K562 (cell line): Measurements from ENCODE around the gene TMSB15C. TPM values are rescaled to one million over a fixed set of nuclear protein-coding genes. Genes with fewer than 3 reads are reported as not detected.
"Not testable (repeated sequence)": the region's sequence is repeated elsewhere in the genome, so short reads cannot be mapped to it uniquely, and the experiment has no call there.

Experiments used
- ATAC-seq: fragments of 200-7000 bp; cut with Tn5 transposase; 3 replicates; pipeline ENCODE4 v1.9.1; 2020; ENCODE audit warnings: moderate library complexity
- BruUV-seq: library from RNA; stranded (reverse); fragments of 400-500 nt; replicated peaks from 2 replicates; lab custom pipeline; 2021; lab: Mats Ljungman, UMichigan
- CTCF ChIA-PET: fragments of 300-600 bp; formaldehyde crosslinking; extraction: SDS; loops from one replicate; lab custom pipeline; 2021; ENCODE audit warnings: low intra/inter-chr PET ratio; lab: Yijun Ruan, JAX
- POLR2A ChIA-PET: fragments of 300-600, 350-650 bp; sonication (Branson Sonifier 250); formaldehyde crosslinking; extraction: SDS; loops from one replicate; lab custom pipeline; 2021; ENCODE audit warnings: antibody characterized with exemption, inconsistent platforms; lab: Yijun Ruan, JAX
- DNase-seq, 4 experiments: peaks; one replicate each; pipeline versions ENCODE4 v3.0.0 to v3.0.0-alpha.2; 2011 to 2018; ENCODE audit warnings: low spot score in 3 of 4, mixed read lengths in 3 of 4; ENCODE audit errors: extremely low read depth in 1 of 4
- FAIRE-seq: peaks from 2 replicates; lab custom pipeline; 2011; peaks lifted over from hg19 to GRCh38; lab: Jason Lieb, UNC
- H2AFZ ChIP-seq: 2 replicates; pipeline ENCODE4 v1.6.0; 2011; ENCODE audit warnings: low read depth, low read length, control low read depth, inconsistent platforms
- H3K27ac ChIP-seq: fragments of 200-600 bp; 3 replicates; pipeline ENCODE4 v1.8.0; 2011; ENCODE audit warnings: low read depth, mild to moderate bottlenecking, control low read depth, inconsistent platforms, low read length, moderate library complexity, mixed read lengths; ENCODE audit errors: extremely low read depth
- H3K27me3 ChIP-seq, 2 experiments: fragments of 300-600 bp in 1 of 2; 2 replicates in 1 of 2; 3 replicates in 1 of 2; pipeline versions ENCODE4 v1.6.0 to v1.8.0; 2011; ENCODE audit warnings: inconsistent platforms in 2 of 2, low read length in 2 of 2, mild to moderate bottlenecking in 1 of 2, mixed read lengths in 1 of 2, moderate library complexity in 1 of 2; ENCODE audit not compliant: control insufficient read depth in 2 of 2, insufficient read depth in 2 of 2
- H3K36me3 ChIP-seq: fragments of 300-600 bp; 3 replicates; pipeline ENCODE4 v1.8.0; 2011; ENCODE audit warnings: mild to moderate bottlenecking, low read length, inconsistent platforms; ENCODE audit not compliant: control insufficient read depth, insufficient read depth
- H3K4me1 ChIP-seq, 2 experiments: fragments of 200-600 bp in 1 of 2; replicated peaks in 1 of 2; 2 replicates in 1 of 2; 3 replicates in 1 of 2; pipeline versions ENCODE4 v1.5.1 to v1.8.0; 2011; ENCODE audit warnings: inconsistent platforms in 2 of 2, low read length in 2 of 2, mild to moderate bottlenecking in 1 of 2, mixed read lengths in 1 of 2, moderate library complexity in 1 of 2; ENCODE audit not compliant: control insufficient read depth in 2 of 2, insufficient read depth in 2 of 2
- H3K4me2 ChIP-seq: 2 replicates; pipeline ENCODE4 v1.6.1; 2011; ENCODE audit warnings: low read length, control low read depth, inconsistent platforms, mixed read lengths; ENCODE audit not compliant: insufficient read depth
- H3K4me3 ChIP-seq: fragments of 200-600 bp; sonication (generic), shearing (Covaris generic); 2 replicates; pipeline ENCODE4 v1.5.1; 2016; ENCODE audit warnings: control low read depth, inconsistent platforms
- H3K79me2 ChIP-seq: fragments of 200-600 bp; 3 replicates; pipeline ENCODE4 v1.8.0; 2011; ENCODE audit warnings: low read length, inconsistent platforms; ENCODE audit not compliant: control insufficient read depth, insufficient read depth
- H3K9ac ChIP-seq, 2 experiments: 2 replicates each; pipeline versions ENCODE4 v1.6.0 to v1.6.1; 2011; ENCODE audit warnings: low read depth in 2 of 2, low read length in 2 of 2, control low read depth in 1 of 2, inconsistent platforms in 1 of 2, mild to moderate bottlenecking in 1 of 2, mixed read lengths in 1 of 2; ENCODE audit not compliant: insufficient read depth in 1 of 2
- H3K9me1 ChIP-seq: one replicate; pipeline ENCODE4 v1.6.0; 2011; ENCODE audit warnings: inconsistent platforms, mild to moderate bottlenecking, low read length, moderate library complexity; ENCODE audit not compliant: control insufficient read depth, insufficient read depth
- H3K9me3 ChIP-seq: replicated peaks from 2 replicates; pipeline ENCODE4 v1.5.1; 2011; ENCODE audit warnings: low read depth, low read length, inconsistent platforms; ENCODE audit not compliant: control insufficient read depth, insufficient read depth
- H4K20me1 ChIP-seq: replicated peaks from 2 replicates; pipeline ENCODE4 v1.6.1; 2011; ENCODE audit warnings: low read length, inconsistent platforms, mixed read lengths; ENCODE audit not compliant: control insufficient read depth, insufficient read depth
- BCL6 ChIP-seq: fragments of 250-450 bp; sonication (Bioruptor Pico); IDR thresholded peaks from 2 replicates; pipeline ENCODE4 v1.4.0; 2020
- CREB1 ChIP-seq, 2 experiments: sonication (generic) in 1 of 2; formaldehyde crosslinking in 1 of 2; IDR thresholded peaks; 2 replicates each; pipeline versions ENCODE4 v1.6.1 to v1.8.0; 2012 to 2022; ENCODE audit warnings: inconsistent platforms in 1 of 2, mild to moderate bottlenecking in 1 of 2, missing genetic modification reagents in 1 of 2, moderate library complexity in 1 of 2
- ETV6 ChIP-seq, 3 experiments: fragments of 150-350 bp in 1 of 3; sonication (generic) in 1 of 3; formaldehyde crosslinking in 1 of 3; IDR thresholded peaks; 2 replicates each; pipeline versions ENCODE4 v1.6.1 to v1.8.0; 2014 to 2022; ENCODE audit warnings: borderline replicate concordance in 2 of 3, low read depth in 2 of 3, antibody characterized with exemption in 1 of 3, low read length in 1 of 3, mild to moderate bottlenecking in 1 of 3, missing genetic modification reagents in 1 of 3
- FOXO4 ChIP-seq: fragments of 450-650 bp; formaldehyde crosslinking; IDR thresholded peaks from 2 replicates; pipeline ENCODE4 v1.4.0; 2020; ENCODE audit warnings: mild to moderate bottlenecking, moderate library complexity
- GATAD2B ChIP-seq: fragments of 450-650 bp; IDR thresholded peaks from 2 replicates; pipeline ENCODE4 v1.6.1; 2017; ENCODE audit warnings: mild to moderate bottlenecking, borderline replicate concordance
- MAX ChIP-seq: sonication (generic); formaldehyde crosslinking; IDR thresholded peaks from 2 replicates; pipeline ENCODE4 v1.9.0; 2022; ENCODE audit warnings: mild to moderate bottlenecking, missing genetic modification reagents
- PBX2 ChIP-seq, 2 experiments: IDR thresholded peaks in 1 of 2; conservative IDR thresholded peaks in 1 of 2; 2 replicates each; pipeline ENCODE4 v1.6.1; 2016; ENCODE audit warnings: low read depth in 2 of 2, mild to moderate bottlenecking in 1 of 2, missing compliant biosample characterization in 1 of 2, missing genetic modification characterization in 1 of 2, moderate library complexity in 1 of 2
- POLR3A ChIP-seq: IDR thresholded peaks from 2 replicates; pipeline ENCODE4 v1.6.1; 2011; ENCODE audit warnings: borderline replicate concordance, mild to moderate bottlenecking, moderate library complexity; ENCODE audit not compliant: insufficient read length, insufficient read depth; ENCODE audit errors: extremely low read depth
- ZNF589 ChIP-seq: fragments of 200-800 bp; sonication (Bioruptor generic); IDR thresholded peaks from 2 replicates; pipeline ENCODE4 v1.6.1; 2016; ENCODE audit warnings: low read depth, missing genetic modification characterization, missing compliant biosample characterization
- WGBS: fragments of 100-300 bp; shearing (Covaris generic); methylation state at CpG from one replicate; pipeline ENCODE4 v1.1.6; 2016; ENCODE audit warnings: low coverage, mixed read lengths; ENCODE audit not compliant: insufficient coverage; ENCODE audit errors: missing lambda C conversion rate; 5-methylcytosine and 5-hydroxymethylcytosine counted together
- in situ Hi-C: fragments of 300-500 bp; cut with MboI; formaldehyde crosslinking; loops from 4 replicates; pipeline ENCODE4 v1.15.0; 2018; ENCODE audit warnings: inconsistent platforms, mixed read lengths
- intact Hi-C: fragments of 100-400 bp; cut with micrococcal nuclease; formaldehyde crosslinking; loops from 2 replicates; pipeline ENCODE4 v1.14.2; 2022
- polyA plus RNA-seq, 8 experiments: library from polyadenylated mRNA; depleted of rRNA in 4 of 8; stranded (reverse) in 5 of 8; unstranded in 3 of 8; fragments of >200 nt; fragmentation: Nextera tagmentation in 2 of 8; fragmentation: Illumina TruSeq in 1 of 8; extraction: Ambion mirVana in 2 of 8; extraction: Trizol in 1 of 8; gene quantifications; 2 replicates each; pipeline versions ENCODE4 v1.2.1 to v1.2.3, GENCODE V29; 2011 to 2014; ENCODE audit warnings: inconsistent platforms in 1 of 8, missing spikeins in 1 of 8
- total RNA-seq, 7 experiments: library from RNA; depleted of rRNA in 6 of 7; stranded (reverse); fragments of >200 nt in 6 of 7; fragmentation: Illumina TruSeq in 2 of 7; extraction: Trizol in 2 of 7; gene quantifications; 2 replicates each; pipeline versions ENCODE4 v1.2.1 to v1.2.3, GENCODE V29; 2011 to 2021; ENCODE audit warnings: low replicate concordance in 1 of 7

The TMSB15C gene
- total and polyA plus RNA-seq, 9 of the 15 experiments (the other 6 are each of a cell fraction or from before 2014, with no cell fraction given) = 0.03 TPM; not detected in 8

GRCh38 chrX:104054956-104055355, 21.1 kb downstream of the TMSB15C start:
- intact Hi-C loops, ATAC-seq, H3K4me2 ChIP-seq, H3K9me3 ChIP-seq, POLR2A ChIA-PET, BruUV-seq, H3K9me1 ChIP-seq, H3K9ac ChIP-seq, H2AFZ ChIP-seq, in situ Hi-C loops, H3K4me3 ChIP-seq, FAIRE-seq, H3K4me1 ChIP-seq, DNase-seq, H3K27me3 ChIP-seq, CTCF ChIA-PET, H3K79me2 ChIP-seq, H3K36me3 ChIP-seq, H3K27ac ChIP-seq, H4K20me1 ChIP-seq: not testable (repeated sequence)
- no CpG with 5 or more reads among the region's 13 CpGs for WGBS

- H3K9ac ChIP-seq = no peak overlapping the region
- H3K4me2 ChIP-seq = no peak overlapping the region
- intact Hi-C loops (no loop called here), in situ Hi-C loops (no loop called here)
- CTCF ChIA-PET = no interaction called here
- 1% methylated on average over 13 of the region's 13 CpGs for WGBS
- H3K79me2 ChIP-seq = no peaks in the 10 kb centered on the region
- no peaks in the 10 kb centered on the region for H4K20me1 ChIP-seq
- H3K9me3 ChIP-seq = no peaks in the 10 kb centered on the region
- no peaks in the 10 kb centered on the region; a peak in 1 of 5 replicates for H3K4me1 ChIP-seq
- H3K36me3 ChIP-seq = no peaks in the 10 kb centered on the region
- no peaks in the 10 kb centered on the region for H3K9me1 ChIP-seq
- FAIRE-seq = no peak
- no peak overlapping the region for H3K27ac ChIP-seq
- BruUV-seq = no TSS peak
- H2AFZ ChIP-seq = no peak overlapping the region
- POLR2A ChIA-PET = no interaction called here
- no peak for ATAC-seq
- peaks cover 0 to 13% of the 10 kb centered on the region in 2 experiments; a peak in 2 of 5 replicates for H3K27me3 ChIP-seq
- H3K4me3 ChIP-seq = no peak overlapping the region
- no peak for DNase-seq
- TF ChIP-seq ETV6 (IDR thresholded peaks at IDR 0.05; ENCODE audit: borderline replicate concordance in 1 of 2, low read depth in 2 of 2, low read length in 1 of 2) = no peak
- no peak for TF ChIP-seq ETV6 (CRISPR knock-in tag; IDR thresholded peaks at IDR 0.05; ENCODE audit: borderline replicate concordance)
- TF ChIP-seq ZNF589 (CRISPR knock-in tag) = no peak
- no peak for TF ChIP-seq PBX2 (CRISPR knock-in tag; IDR thresholded peaks at IDR 0.05; ENCODE audit: low read depth)
- TF ChIP-seq PBX2 (tag; conservative IDR thresholded peaks at IDR 0.05; ENCODE audit: low read depth) = no peak
- no peak for TF ChIP-seq POLR3A
- TF ChIP-seq MAX = no peak
- TF ChIP-seq FOXO4 (CRISPR knock-in tag) = no peak
- TF ChIP-seq BCL6 = no peak
- no peak for TF ChIP-seq GATAD2B
- no peak for TF ChIP-seq CREB1 (IDR thresholded peaks at IDR 0.05)
- TF ChIP-seq CREB1 (CRISPR knock-in tag; IDR thresholded peaks at IDR 0.05) = no peak
Observed at GRCh38 chrX:104047171-104047570, 28.9 kb downstream of the TMSB15C start.
